A549 (cell line): ENCODE data around the gene FRS2. TPM values are rescaled to one million over a fixed set of nuclear protein-coding genes. Genes with fewer than 3 reads are reported as not detected.

Source experiments
- ATAC-seq, 2 experiments: fragments of 200-7000 bp in 1 of 2; fragments of >200 bp in 1 of 2; cut with Nextera tagmentation in 1 of 2; cut with Tn5 transposase in 1 of 2; 3 replicates each; pipeline versions ENCODE4 v1.8.0 to v1.9.1; 2018 to 2020; ENCODE audit warnings: mild to moderate bottlenecking in 1 of 2, moderate library complexity in 1 of 2
- CTCF ChIA-PET: fragments of 300-600 bp; sonication (Branson Sonifier 250); formaldehyde crosslinking; extraction: SDS; loops from one replicate; lab custom pipeline; 2021; ENCODE audit warnings: antibody characterized with exemption, inconsistent platforms; lab: Yijun Ruan, JAX
- POLR2A ChIA-PET: fragments of 350-600 bp; formaldehyde crosslinking; extraction: SDS; loops from one replicate; lab custom pipeline; 2021; ENCODE audit warnings: antibody characterized with exemption, inconsistent platforms; lab: Yijun Ruan, JAX
- DNase-seq, 2 experiments: peaks; one replicate each; pipeline versions ENCODE4 v3.0.0 to v3.0.0-alpha.2; 2011 to 2016; ENCODE audit warnings: low read depth in 1 of 2, low spot score in 1 of 2
- FAIRE-seq: peaks from 2 replicates; lab custom pipeline; 2011; peaks lifted over from hg19 to GRCh38; lab: Jason Lieb, UNC
- H3K27ac ChIP-seq, 2 experiments: fragments of >200 bp; sonication (Bioruptor Twin); formaldehyde crosslinking; 3 replicates each; pipeline ENCODE4 v1.5.1; 2016 to 2017
- H3K4me1 ChIP-seq: fragments of >200 bp; sonication (Bioruptor Twin); formaldehyde crosslinking; 3 replicates; pipeline ENCODE4 v1.6.1; 2016
- H3K4me2 ChIP-seq: fragments of >200 bp; sonication (Bioruptor Twin); formaldehyde crosslinking; 3 replicates; pipeline ENCODE4 v1.6.1; 2016
- H3K4me3 ChIP-seq: fragments of >200 bp; sonication (Bioruptor Twin); formaldehyde crosslinking; 3 replicates; pipeline ENCODE4 v1.5.1; 2016
- H3K9me3 ChIP-seq: fragments of >200 bp; sonication (Bioruptor Twin); formaldehyde crosslinking; 3 replicates; pipeline ENCODE4 v1.6.1; 2016
- CHD2 ChIP-seq: fragments of 150-350 bp; IDR thresholded peaks from 2 replicates; pipeline ENCODE4 v1.6.1; 2014; ENCODE audit warnings: low read length; ENCODE audit not compliant: partially characterized antibody
- E2F6 ChIP-seq: IDR thresholded peaks from 2 replicates; pipeline ENCODE4 v1.6.1; 2012; ENCODE audit warnings: low read depth, borderline replicate concordance
- FOSL2 ChIP-seq, 2 experiments: fragments of 450-650 bp in 1 of 2; fragments of >200 bp in 1 of 2; sonication (Bioruptor Twin) in 1 of 2; formaldehyde crosslinking; IDR thresholded peaks; 2 replicates each; pipeline versions ENCODE4 v1.5.0 to v1.6.1; 2016 to 2020; ENCODE audit warnings: mild to moderate bottlenecking in 1 of 2, moderate library complexity in 1 of 2
- FOXS1 ChIP-seq: fragments of 250-450 bp; sonication (Bioruptor Pico); IDR thresholded peaks from 2 replicates; pipeline ENCODE4 v1.5.0; 2020; ENCODE audit warnings: mild to moderate bottlenecking, moderate library complexity
- HOXB5 ChIP-seq: fragments of 250-450 bp; sonication (Bioruptor Pico); IDR thresholded peaks from 2 replicates; pipeline ENCODE4 v1.5.0; 2020; ENCODE audit warnings: mild to moderate bottlenecking, moderate library complexity
- JUN ChIP-seq, 2 experiments: fragments of >200 bp; sonication (Bioruptor Twin); formaldehyde crosslinking; IDR thresholded peaks; 2 replicates in 1 of 2; 3 replicates in 1 of 2; pipeline ENCODE4 v1.6.1; 2016 to 2017
- KDM1A ChIP-seq: fragments of 200-600 bp; sonication (generic); IDR thresholded peaks from 2 replicates; pipeline ENCODE4 v1.6.1; 2016; ENCODE audit warnings: low read depth, mild to moderate bottlenecking
- MAFK ChIP-seq: fragments of 450-650 bp; IDR thresholded peaks from 2 replicates; pipeline ENCODE4 v1.6.1; 2014; ENCODE audit not compliant: partially characterized antibody
- MAZ ChIP-seq: fragments of 150-350 bp; IDR thresholded peaks from 2 replicates; pipeline ENCODE4 v1.6.1; 2014; ENCODE audit warnings: antibody characterized with exemption, low read depth, low read length, borderline replicate concordance
- MYC ChIP-seq: IDR thresholded peaks from 2 replicates; pipeline ENCODE4 v1.6.1; 2012; ENCODE audit warnings: mild to moderate bottlenecking, inconsistent platforms, low read length, improper control_type of control experiment, borderline replicate concordance
- POLR2AphosphoS2 ChIP-seq: conservative IDR thresholded peaks from 2 replicates; pipeline ENCODE4 v1.6.1; 2012; ENCODE audit warnings: low read length, improper control_type of control experiment, inconsistent platforms
- RAD21 ChIP-seq, 2 experiments: fragments of >200 bp in 1 of 2; sonication (Bioruptor Twin) in 1 of 2; formaldehyde crosslinking in 1 of 2; IDR thresholded peaks in 1 of 2; conservative IDR thresholded peaks in 1 of 2; 2 replicates in 1 of 2; 3 replicates in 1 of 2; pipeline ENCODE4 v1.6.1; 2012 to 2018; ENCODE audit warnings: inconsistent platforms in 1 of 2
- USF2 ChIP-seq: fragments of 450-650 bp; IDR thresholded peaks from 2 replicates; pipeline ENCODE4 v1.6.1; 2014; ENCODE audit warnings: antibody characterized with exemption
- ZSCAN20 ChIP-seq: fragments of 250-450 bp; sonication (Bioruptor Pico); IDR thresholded peaks from 2 replicates; pipeline ENCODE4 v1.8.0; 2022; ENCODE audit warnings: mild to moderate bottlenecking, moderate library complexity
- WGBS: methylation state at CpG from one replicate; pipeline ENCODE4 v1.1.6; 2017; ENCODE audit errors: missing lambda C conversion rate; 5-methylcytosine and 5-hydroxymethylcytosine counted together
- polyA plus RNA-seq, 4 experiments: library from polyadenylated mRNA; depleted of rRNA in 3 of 4; stranded (reverse); fragments of >200 nt; fragmentation: RNase III in 1 of 4; extraction: RNeasy Plus Mini Kit Qiagen cat#74134 plus additional on column Dnase treatment in 1 of 4; gene quantifications; 2 replicates in 3 of 4; 3 replicates in 1 of 4; pipeline ENCODE4 v1.2.3, GENCODE V29; 2011 to 2017
- TF ChIP-seq, protein P1 (sequence below): fragments of >200 bp; sonication (Bioruptor Twin); formaldehyde crosslinking; IDR thresholded peaks from 2 replicates; pipeline ENCODE4 v1.6.1; 2016
- TF ChIP-seq, protein P2 (sequence below): fragments of 200-600 bp; sonication (generic); IDR thresholded peaks from 2 replicates; pipeline ENCODE4 v1.6.1; 2016; ENCODE audit warnings: antibody characterized with exemption, mild to moderate bottlenecking, moderate library complexity

The FRS2 gene
- polyA plus RNA-seq, 2 of the 4 experiments (the other 2 are of a cell fraction) = 14.9 to 28.6 TPM

DNA sequence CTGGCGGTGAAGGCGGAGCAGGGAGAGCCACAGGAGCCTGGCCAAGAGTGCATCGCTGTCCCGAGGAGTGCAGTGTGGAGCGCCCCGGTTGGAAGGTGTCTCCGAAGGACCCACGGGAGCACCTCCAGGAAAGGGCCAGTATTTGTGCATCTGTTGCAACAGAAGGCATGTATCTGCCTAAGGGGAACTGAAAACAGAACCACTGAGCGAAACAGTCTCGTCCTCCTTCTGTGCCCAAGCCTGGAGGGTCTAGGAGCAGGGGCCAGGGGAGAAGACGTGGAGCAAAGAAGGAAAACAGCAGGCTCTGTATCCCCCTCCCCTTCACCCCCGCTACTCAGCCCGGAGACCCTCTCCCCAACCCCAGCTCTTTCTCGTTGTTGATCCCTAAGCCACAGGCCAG lies 145.8 kb downstream of the FRS2 start:
- Histone ChIP-seq H3K4me3 (no peak overlapping the region), H3K4me1 (no peaks in the 10 kb centered on the region), H3K9me3 (no peaks in the 10 kb centered on the region), H3K4me2 (no peak overlapping the region), H3K27ac (no peak overlapping the region)
- TF ChIP-seq, protein P1, sequence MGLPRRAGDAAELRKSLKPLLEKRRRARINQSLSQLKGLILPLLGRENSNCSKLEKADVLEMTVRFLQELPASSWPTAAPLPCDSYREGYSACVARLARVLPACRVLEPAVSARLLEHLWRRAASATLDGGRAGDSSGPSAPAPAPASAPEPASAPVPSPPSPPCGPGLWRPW = no peak
- TF ChIP-seq RAD21 (conservative IDR thresholded peaks at IDR 0.05 in 1 of 2, IDR thresholded peaks at IDR 0.05 in 1 of 2) (no peak), KDM1A (no peak)
- no peak; a peak in 1 of 6 replicates for ATAC-seq
- ChIA-PET POLR2A (no interaction called here), CTCF (interaction anchor here (8.1 kb wide), 1 partner anchor 22 kb away, joined by 53 read pairs; no protein-coding TSS in a partner anchor)
- 47% methylated on average over 14 of the region's 14 CpGs for WGBS
- no peak for DNase-seq
- no peak for FAIRE-seq

DNA sequence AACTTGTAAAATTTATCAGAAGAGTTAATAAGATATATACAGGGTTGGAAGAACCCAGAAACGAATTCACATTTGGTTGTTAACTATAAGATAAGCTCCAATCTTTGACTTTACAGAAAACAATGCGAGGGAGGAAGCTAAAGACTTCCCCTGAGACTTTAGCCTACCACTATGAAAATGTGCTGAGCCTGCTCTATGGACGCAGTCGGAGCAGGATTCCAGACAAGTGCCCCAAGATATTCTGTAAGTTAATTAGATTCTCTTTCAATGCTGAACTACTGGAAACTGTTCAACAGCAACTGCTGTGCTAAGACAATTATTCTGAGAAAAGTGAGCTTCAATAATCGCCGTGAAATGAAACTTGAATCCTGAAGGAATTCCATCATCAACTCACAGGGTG lies 148.9 kb downstream of the FRS2 start:
- 68% methylated on average over 6 of the region's 6 CpGs for WGBS

DNA sequence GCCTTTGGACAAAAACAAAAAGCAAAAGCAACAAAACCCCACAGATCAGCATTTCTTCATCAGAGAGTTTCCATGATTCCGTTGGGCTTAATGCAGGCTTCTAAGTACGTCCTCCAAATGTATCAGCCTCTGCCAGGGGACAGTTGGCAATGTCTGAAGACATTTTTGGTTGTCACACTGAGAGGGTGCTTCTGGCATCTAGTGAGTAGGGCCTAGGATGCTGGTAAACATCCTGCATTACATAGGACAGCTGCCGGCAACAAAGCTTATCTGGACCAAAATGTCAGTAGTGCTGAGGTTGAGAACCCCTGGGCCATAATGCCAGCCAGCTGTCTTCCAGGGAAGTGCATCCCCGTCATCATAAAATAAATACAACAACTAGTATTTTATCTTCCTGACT lies 149.9 kb downstream of the FRS2 start:
- CTCF ChIA-PET = interaction anchor here (1.2 to 8.1 kb wide), 3 partner anchors 10 to 49 kb away, joined by 4 to 53 read pairs (median 4); no protein-coding TSS in a partner anchor

More for the DNA sequence above, 148.9 kb downstream of the FRS2 start:
- CTCF ChIA-PET = interaction anchor here (0.8 to 8.1 kb wide), 5 partner anchors 9 to 119 kb away, joined by 3 to 53 read pairs (median 3); no protein-coding TSS in a partner anchor
- FAIRE-seq (no peak), ATAC-seq (no peak), DNase-seq (no peak)
- no peak overlapping the region for H3K4me2 ChIP-seq
- no peaks in the 10 kb centered on the region for H3K9me3 ChIP-seq
- POLR2A ChIA-PET = no interaction called here
- no peak overlapping the region for H3K27ac ChIP-seq
- H3K4me3 ChIP-seq = no peak overlapping the region
- no peak for TF ChIP-seq MYC
- no peak for TF ChIP-seq CHD2
- TF ChIP-seq FOSL2 (IDR thresholded peaks at IDR 0.05) = no peak
- TF ChIP-seq FOSL2 (CRISPR knock-in tag; IDR thresholded peaks at IDR 0.05) = no peak
- TF ChIP-seq, protein P2, sequence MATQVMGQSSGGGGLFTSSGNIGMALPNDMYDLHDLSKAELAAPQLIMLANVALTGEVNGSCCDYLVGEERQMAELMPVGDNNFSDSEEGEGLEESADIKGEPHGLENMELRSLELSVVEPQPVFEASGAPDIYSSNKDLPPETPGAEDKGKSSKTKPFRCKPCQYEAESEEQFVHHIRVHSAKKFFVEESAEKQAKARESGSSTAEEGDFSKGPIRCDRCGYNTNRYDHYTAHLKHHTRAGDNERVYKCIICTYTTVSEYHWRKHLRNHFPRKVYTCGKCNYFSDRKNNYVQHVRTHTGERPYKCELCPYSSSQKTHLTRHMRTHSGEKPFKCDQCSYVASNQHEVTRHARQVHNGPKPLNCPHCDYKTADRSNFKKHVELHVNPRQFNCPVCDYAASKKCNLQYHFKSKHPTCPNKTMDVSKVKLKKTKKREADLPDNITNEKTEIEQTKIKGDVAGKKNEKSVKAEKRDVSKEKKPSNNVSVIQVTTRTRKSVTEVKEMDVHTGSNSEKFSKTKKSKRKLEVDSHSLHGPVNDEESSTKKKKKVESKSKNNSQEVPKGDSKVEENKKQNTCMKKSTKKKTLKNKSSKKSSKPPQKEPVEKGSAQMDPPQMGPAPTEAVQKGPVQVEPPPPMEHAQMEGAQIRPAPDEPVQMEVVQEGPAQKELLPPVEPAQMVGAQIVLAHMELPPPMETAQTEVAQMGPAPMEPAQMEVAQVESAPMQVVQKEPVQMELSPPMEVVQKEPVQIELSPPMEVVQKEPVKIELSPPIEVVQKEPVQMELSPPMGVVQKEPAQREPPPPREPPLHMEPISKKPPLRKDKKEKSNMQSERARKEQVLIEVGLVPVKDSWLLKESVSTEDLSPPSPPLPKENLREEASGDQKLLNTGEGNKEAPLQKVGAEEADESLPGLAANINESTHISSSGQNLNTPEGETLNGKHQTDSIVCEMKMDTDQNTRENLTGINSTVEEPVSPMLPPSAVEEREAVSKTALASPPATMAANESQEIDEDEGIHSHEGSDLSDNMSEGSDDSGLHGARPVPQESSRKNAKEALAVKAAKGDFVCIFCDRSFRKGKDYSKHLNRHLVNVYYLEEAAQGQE = no peak
- TF ChIP-seq JUN (IDR thresholded peaks at IDR 0.05) = no peak
- TF ChIP-seq FOXS1 = no peak
- no peak for TF ChIP-seq ZSCAN20 (CRISPR knock-in tag)
- TF ChIP-seq RAD21 (conservative IDR thresholded peaks at IDR 0.05 in 1 of 2, IDR thresholded peaks at IDR 0.05 in 1 of 2) = no peak
- TF ChIP-seq POLR2AphosphoS2 = no peak
- H3K4me1 ChIP-seq = no peaks in the 10 kb centered on the region

GRCh38 chr12:69620921-69621320 lies 150.7 kb downstream of the FRS2 start:
- ATAC-seq = no peak
- Histone ChIP-seq H3K27ac (no peak overlapping the region), H3K4me1 (no peaks in the 10 kb centered on the region), H3K4me2 (no peak overlapping the region), H3K4me3 (no peak overlapping the region), H3K9me3 (no peaks in the 10 kb centered on the region)
- TF ChIP-seq, protein P1 = no peak
- no peak for TF ChIP-seq MAZ
- no peak for TF ChIP-seq USF2
- no peak for TF ChIP-seq E2F6
- WGBS = 86% methylated on average over 2 of the region's 2 CpGs
- FAIRE-seq = no peak
- CTCF ChIA-PET = interaction anchor here (1.4 to 8.1 kb wide), 2 partner anchors 17 to 50 kb away, joined by 6 to 53 read pairs; no protein-coding TSS in a partner anchor
- POLR2A ChIA-PET = no interaction called here
- no peak for DNase-seq

More for the DNA sequence above, 149.9 kb downstream of the FRS2 start:
- DNase-seq (no peak), ATAC-seq (no peak), FAIRE-seq (no peak)
- Histone ChIP-seq H3K4me2 (no peak overlapping the region), H3K4me1 (no peaks in the 10 kb centered on the region), H3K9me3 (no peaks in the 10 kb centered on the region), H3K4me3 (no peak overlapping the region), H3K27ac (no peak overlapping the region)
- 64% methylated on average over 4 of the region's 4 CpGs for WGBS
- POLR2A ChIA-PET = no interaction called here
- TF ChIP-seq MAFK = peak; percentile 20
- TF ChIP-seq HOXB5 = no peak
